OCI-LY1 (cell line): ENCODE measurements around the gene ST7L.

Source experiments
- H2AFZ ChIP-seq: fragments of 200-600 bp; sonication (generic), shearing (Covaris generic); 2 replicates; pipeline ENCODE4 v1.6.0; 2014; ENCODE audit warnings: antibody characterized with exemption, mild to moderate bottlenecking, low read length
- H3F3A ChIP-seq: fragments of 200-600 bp; sonication (generic), shearing (Covaris generic); 2 replicates; pipeline ENCODE4 v1.6.0; 2014; ENCODE audit warnings: mild to moderate bottlenecking, antibody characterized with exemption, low read length, moderate library complexity; ENCODE audit not compliant: insufficient read depth
- H3K27ac ChIP-seq: fragments of 200-600 bp; sonication (generic); 2 replicates; pipeline ENCODE4 v1.5.1; 2014; ENCODE audit warnings: low read length, mixed run types, mild to moderate bottlenecking, low read depth; ENCODE audit not compliant: poor library complexity, severe bottlenecking
- H3K27me3 ChIP-seq: fragments of 200-600 bp; sonication (generic); 2 replicates; pipeline ENCODE4 v1.6.0; 2014; ENCODE audit warnings: antibody characterized with exemption, mild to moderate bottlenecking, low read length, moderate library complexity; ENCODE audit not compliant: insufficient read depth
- H3K36me3 ChIP-seq: fragments of 200-600 bp; sonication (generic); 2 replicates; pipeline ENCODE4 v1.6.1; 2014; ENCODE audit warnings: mild to moderate bottlenecking, antibody characterized with exemption, low read length, moderate library complexity, mixed read lengths; ENCODE audit not compliant: insufficient read depth
- H3K4me1 ChIP-seq: fragments of 200-600 bp; sonication (generic); 2 replicates; pipeline ENCODE4 v1.5.1; 2014; ENCODE audit warnings: mild to moderate bottlenecking, low read length, moderate library complexity; ENCODE audit not compliant: insufficient read depth, severe bottlenecking
- H3K4me2 ChIP-seq: fragments of 200-600 bp; sonication (generic), shearing (Covaris generic); 2 replicates; pipeline ENCODE4 v1.6.1; 2014; ENCODE audit warnings: low read length
- H3K4me3 ChIP-seq: fragments of 200-600 bp; sonication (generic); 2 replicates; pipeline ENCODE4 v1.5.1; 2014; ENCODE audit warnings: low read length, low read depth, mild to moderate bottlenecking, mixed read lengths; ENCODE audit not compliant: poor library complexity, severe bottlenecking
- H3K79me2 ChIP-seq: fragments of 200-600 bp; shearing (Covaris generic); 2 replicates; pipeline ENCODE4 v1.6.1; 2016; ENCODE audit warnings: mixed run types, low read length, mixed read lengths; ENCODE audit not compliant: insufficient read depth
- H3K9ac ChIP-seq: fragments of 200-600 bp; sonication (generic), shearing (Covaris generic); 2 replicates; pipeline ENCODE4 v1.6.1; 2014; ENCODE audit warnings: mild to moderate bottlenecking, low read length, mixed read lengths
- H3K9me2 ChIP-seq: fragments of 200-600 bp; sonication (generic), shearing (Covaris generic); 2 replicates; pipeline ENCODE4 v1.6.1; 2014; ENCODE audit warnings: low read depth, mild to moderate bottlenecking, low read length, mixed read lengths
- H3K9me3 ChIP-seq: fragments of 200-600 bp; shearing (Covaris generic); 2 replicates; pipeline ENCODE4 v1.6.1; 2014; ENCODE audit warnings: low read length, mixed read lengths
- H4K20me1 ChIP-seq: fragments of 200-600 bp; sonication (generic), shearing (Covaris generic); 2 replicates; pipeline ENCODE4 v1.6.0; 2016; ENCODE audit warnings: mild to moderate bottlenecking, low read length; ENCODE audit not compliant: insufficient read depth
- CTCF ChIP-seq: fragments of 200-600 bp; sonication (generic), shearing (Covaris generic); IDR thresholded peaks from 2 replicates; pipeline ENCODE4 v1.5.1; 2017; ENCODE audit warnings: mild to moderate bottlenecking, antibody characterized with exemption, low read length, moderate library complexity, mixed read lengths
- EZH2 ChIP-seq: fragments of 200-600 bp; sonication (generic), shearing (Covaris generic); IDR thresholded peaks from 2 replicates; pipeline ENCODE4 v1.8.0; 2017; ENCODE audit warnings: borderline replicate concordance, mixed run types, mild to moderate bottlenecking, antibody characterized with exemption, low read length, moderate library complexity, mixed read lengths

The ST7L gene

GRCh38 chr1:112638110-112638428 is 19.1 kb upstream of the ST7L start:
- H4K20me1 ChIP-seq, result peaks cover 4% of the 10 kb centered on the region
- H3K36me3 ChIP-seq, result peaks cover 20% of the 10 kb centered on the region
- H2AFZ ChIP-seq, result no peak overlapping the region
- peaks cover 17% of the 10 kb centered on the region for H3K4me1 ChIP-seq
- H3K9me3 ChIP-seq, result no peaks in the 10 kb centered on the region
- H3F3A ChIP-seq, result no peaks in the 10 kb centered on the region
- no peak overlapping the region for H3K4me2 ChIP-seq
- no peak for TF ChIP-seq EZH2
- TF ChIP-seq CTCF, result no peak
- no peak overlapping the region for H3K27ac ChIP-seq
- no peak overlapping the region for H3K4me3 ChIP-seq
- H3K9ac ChIP-seq, result no peak overlapping the region
- H3K79me2 ChIP-seq, result peaks cover 86% of the 10 kb centered on the region
- no peaks in the 10 kb centered on the region for H3K9me2 ChIP-seq
- H3K27me3 ChIP-seq, result no peaks in the 10 kb centered on the region

- Histone ChIP-seq H3F3A (no peaks in the 10 kb centered on the region), H3K4me2 (no peak overlapping the region), H3K79me2 (peaks cover 86% of the 10 kb centered on the region), H4K20me1 (peaks cover 4% of the 10 kb centered on the region), H3K27me3 (no peaks in the 10 kb centered on the region), H3K9me2 (no peaks in the 10 kb centered on the region), H3K27ac (no peak overlapping the region), H3K9ac (no peak overlapping the region), H3K4me1 (peaks cover 17% of the 10 kb centered on the region), H3K4me3 (no peak overlapping the region), H3K9me3 (no peaks in the 10 kb centered on the region), H2AFZ (no peak overlapping the region), H3K36me3 (peaks cover 24% of the 10 kb centered on the region)
- no peak for TF ChIP-seq CTCF
- no peak for TF ChIP-seq EZH2
Observed at GRCh38 chr1:112637254-112638109, 18.5 kb upstream of the ST7L start.

GRCh38 chr1:112636597-112637253 is 17.8 kb upstream of the ST7L start:
- H3K4me1 ChIP-seq, result peaks cover 17% of the 10 kb centered on the region
- no peak overlapping the region for H3K9ac ChIP-seq
- no peaks in the 10 kb centered on the region for H3K27me3 ChIP-seq
- no peak overlapping the region for H3K4me2 ChIP-seq
- H3F3A ChIP-seq, result no peaks in the 10 kb centered on the region
- H3K79me2 ChIP-seq, result peaks cover 86% of the 10 kb centered on the region
- H2AFZ ChIP-seq, result no peak overlapping the region
- TF ChIP-seq EZH2, result no peak
- H3K36me3 ChIP-seq, result peaks cover 31% of the 10 kb centered on the region
- no peak overlapping the region for H3K4me3 ChIP-seq
- H4K20me1 ChIP-seq, result peaks cover 4% of the 10 kb centered on the region
- peak overlapping the region; percentile 41 for H3K27ac ChIP-seq
- no peaks in the 10 kb centered on the region for H3K9me2 ChIP-seq
- H3K9me3 ChIP-seq, result no peaks in the 10 kb centered on the region
